ENCODE results near the gene STK24.
A peak's percentile ranks its signal among the peaks of the same experiment; 100 is the strongest.
"Not testable (repeated sequence)": the region's sequence is repeated elsewhere in the genome, so short reads cannot be mapped to it uniquely, and the experiment has no call there.

The STK24 gene

GRCh38 chr13:98576963-98577835, at the start of gene STK24:
Gene STK24, minus strand, starts transcription at chr13:98577107. Its CDS starts 321 bp downstream, at chr13:98576786.
- peak; percentile 73 for DNase-seq

DNA sequence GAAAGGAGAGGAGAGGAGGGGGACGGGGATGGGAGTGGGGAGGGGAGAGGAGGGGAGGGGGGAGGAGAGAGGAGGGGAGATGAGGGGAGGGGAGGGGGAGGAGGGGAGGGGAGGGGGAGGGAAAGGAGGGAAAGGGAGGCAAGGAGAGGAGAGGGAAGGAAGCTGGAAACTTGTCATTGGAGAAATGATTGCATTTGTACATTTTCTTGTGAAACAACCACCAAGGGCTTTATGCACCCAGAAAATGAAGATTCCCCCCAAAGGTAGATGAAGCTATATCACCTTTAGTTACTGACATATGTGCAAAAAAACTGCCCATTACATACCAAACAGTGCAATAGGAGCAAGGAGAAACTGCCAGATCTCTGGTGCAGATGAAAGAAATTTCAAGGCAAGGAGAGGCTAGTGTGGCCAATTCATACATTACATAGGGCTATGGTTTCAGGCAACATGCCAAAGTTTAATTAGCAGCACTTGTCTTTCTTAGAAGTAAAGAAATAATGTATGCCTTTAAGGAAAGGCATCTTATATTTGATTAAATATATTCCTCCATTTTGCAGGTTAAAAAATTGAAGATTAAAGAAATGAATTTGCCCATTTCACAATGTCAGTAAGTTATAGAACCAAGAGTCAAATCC, 49.5 kb upstream of the STK24 start:
- DNase-seq, result no peak

GRCh38 chr13:98624589-98624988, 47.7 kb upstream of the STK24 start:
- not testable (repeated sequence) for DNase-seq

DNA sequence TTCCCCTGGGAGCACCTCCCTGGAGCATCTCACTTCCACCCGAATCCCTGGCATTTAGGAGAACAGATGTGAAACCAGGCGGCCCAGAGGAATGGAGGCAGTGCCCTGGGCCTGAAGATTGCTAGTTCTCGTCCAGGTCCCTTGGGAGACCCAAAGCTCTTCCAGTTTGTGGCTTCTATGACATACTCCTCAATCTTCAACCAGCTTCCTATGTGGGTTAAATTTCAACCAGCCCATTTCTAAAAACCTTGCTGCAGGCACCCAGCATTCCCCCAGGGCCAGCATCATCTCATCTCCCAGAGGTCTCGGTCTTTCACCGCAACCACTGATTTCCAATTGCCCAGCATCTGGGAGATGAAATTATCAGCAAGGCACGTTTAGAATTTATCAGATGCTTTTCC, 46.0 kb upstream of the STK24 start:
- DNase-seq, result no peak

DNA sequence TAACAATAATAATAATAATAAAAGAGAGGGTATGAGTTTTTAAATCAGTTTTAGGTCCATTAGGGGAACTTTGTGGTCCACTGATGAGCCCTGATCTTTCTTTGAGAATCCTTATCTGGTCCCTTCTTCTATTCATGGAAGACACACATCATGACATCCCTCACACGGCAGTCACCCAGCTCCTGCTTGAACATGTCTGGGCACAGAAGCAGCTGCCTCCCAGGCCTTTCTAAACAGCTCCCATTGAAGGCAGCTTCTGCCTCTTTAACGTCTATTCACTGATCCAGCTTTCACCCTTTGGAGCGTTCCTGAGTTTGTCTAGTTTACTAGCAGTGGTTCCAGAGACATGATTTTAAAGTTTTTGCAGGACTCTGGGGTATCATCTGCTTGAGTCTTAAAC, 42.6 kb upstream of the STK24 start:
- DNase-seq, result no peak

DNA sequence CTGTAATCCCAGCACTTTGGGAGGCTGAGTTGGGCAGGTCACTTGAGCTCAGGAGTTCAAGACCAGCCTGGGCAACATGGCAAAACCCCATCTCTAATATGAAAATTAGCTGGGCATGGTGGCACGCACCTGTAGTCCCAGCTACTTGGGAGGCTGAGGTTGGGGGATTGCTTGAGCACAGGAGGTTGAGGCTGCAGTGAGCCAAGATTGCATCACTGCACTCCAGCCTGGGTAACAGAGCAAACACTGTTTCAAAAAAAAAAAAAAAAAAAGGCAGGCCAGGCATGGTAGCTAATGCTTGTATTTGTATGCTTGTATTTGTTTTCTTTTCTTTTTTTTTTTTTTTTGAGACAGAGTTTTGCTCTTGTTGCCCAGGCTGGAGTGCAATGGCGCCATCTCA, 38.7 kb upstream of the STK24 start:
- DNase-seq, result not testable (repeated sequence)

DNA sequence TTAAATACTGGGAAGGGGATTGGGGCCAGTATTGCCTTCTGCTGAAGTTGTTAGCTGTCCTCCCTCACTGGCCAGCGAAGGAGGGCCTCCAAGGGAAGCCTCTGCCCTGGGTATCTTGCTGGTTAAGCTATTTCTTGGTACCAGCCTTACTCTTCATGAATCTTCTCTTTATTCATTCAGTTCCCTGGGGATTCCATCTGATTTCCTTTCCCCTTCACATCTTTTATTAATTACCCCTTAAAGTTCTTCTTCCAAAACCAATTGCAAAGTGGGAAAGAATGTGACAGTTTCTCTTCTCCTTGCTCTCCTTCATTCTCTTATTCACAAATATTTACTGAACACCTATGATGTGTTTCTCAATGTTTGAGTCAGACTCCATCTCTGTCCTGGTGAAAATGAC, 36.7 kb upstream of the STK24 start:
- DNase-seq, result no peak

GRCh38 chr13:98609756-98610155, 32.8 kb upstream of the STK24 start:
- no peak for DNase-seq

DNA sequence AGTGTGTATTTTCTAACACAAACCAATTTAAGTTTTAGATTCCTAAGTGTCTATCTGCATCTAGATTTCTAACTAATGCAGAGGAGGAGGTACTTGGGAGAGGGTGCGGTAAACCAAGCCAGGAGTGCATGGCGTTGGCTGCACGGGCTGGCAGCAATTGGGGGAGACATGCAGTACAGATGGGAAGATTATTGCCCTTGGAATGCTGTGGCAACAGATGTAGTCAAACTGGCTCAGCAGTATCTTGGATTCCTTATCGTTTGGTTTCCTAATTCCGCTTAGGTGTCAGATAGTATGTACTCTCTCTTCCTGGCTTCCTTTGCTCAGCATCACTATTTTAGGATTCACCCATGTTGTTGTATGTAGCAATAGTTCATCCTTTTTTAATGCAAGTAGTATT, 29.4 kb upstream of the STK24 start:
- no peak for DNase-seq

DNA sequence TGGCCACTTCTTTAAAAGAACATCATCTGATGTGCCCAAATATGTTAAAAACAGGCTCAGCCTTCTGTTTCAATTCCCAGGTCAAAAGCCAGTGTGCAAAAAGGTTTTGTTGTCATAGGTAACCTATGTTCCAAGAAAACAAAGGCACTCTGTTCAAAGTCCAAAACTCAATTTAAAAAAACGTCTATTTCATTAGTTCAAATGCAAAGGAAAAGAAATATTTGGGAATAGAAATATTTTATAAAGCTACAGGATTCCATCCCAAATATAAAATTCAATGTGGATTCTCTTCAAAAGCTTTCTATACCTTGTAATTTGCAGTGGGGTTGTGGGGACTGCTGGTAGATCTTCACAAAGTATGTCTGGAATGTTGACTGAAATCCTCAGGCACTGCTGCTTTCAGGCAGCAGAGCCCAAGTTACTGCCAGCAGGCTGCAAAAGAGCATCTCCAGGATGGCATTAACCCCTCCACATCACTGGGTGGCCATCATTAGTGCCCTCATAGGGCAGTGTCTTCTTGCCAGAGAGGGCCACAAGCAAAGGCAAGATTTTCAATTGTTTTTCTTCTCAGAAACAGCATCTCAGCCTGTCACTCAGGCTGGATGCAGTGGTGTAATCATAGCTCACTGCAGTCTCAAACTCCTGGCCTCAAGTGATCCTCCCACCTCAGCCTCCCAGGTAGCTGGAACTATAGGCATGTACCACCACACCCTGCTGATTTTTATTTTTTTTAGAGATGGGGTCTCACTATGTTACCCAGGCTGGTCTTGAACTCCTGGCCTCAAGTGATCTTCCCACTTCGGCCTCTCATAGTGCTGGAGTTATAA, 22.8 kb upstream of the STK24 start:
- no peak for DNase-seq

DNA sequence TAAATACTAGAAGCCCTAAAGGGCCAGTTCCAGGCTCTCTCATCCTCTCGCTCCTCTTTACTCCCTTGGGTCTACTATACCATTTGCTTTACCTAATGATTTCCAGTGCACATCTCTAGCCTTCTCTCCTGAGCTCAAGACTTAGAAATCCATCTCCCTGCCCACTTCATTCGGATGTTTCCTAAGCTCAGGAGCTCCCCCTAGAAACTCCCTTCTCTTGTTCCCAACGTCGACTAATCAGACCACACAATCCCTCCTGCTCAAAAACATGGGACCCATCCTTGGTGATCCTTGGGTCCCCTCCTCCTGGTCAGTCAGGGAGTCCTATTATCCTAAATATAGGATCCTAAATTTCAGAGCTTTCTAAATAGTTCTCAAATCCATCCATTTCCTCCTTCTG, 21.1 kb upstream of the STK24 start:
- no peak for DNase-seq

DNA sequence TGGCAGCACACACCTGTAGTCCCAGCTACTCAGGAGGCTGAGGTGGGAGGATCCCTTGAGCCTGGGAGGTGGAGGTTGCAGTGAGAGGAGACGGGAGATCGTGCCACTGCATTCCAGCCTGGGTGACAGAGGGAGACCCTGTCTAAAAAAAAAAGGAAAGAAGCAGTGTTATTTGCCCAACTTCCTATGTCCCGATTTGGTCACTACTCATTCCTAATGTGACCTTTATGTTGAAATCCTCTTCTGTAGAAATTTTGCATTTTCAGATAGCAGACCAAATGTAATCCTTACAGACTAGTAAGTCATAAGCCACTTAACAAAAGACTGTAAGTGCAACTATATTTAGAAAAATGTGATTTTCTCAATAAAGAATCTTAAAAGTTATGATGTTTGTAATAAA, 18.2 kb upstream of the STK24 start:
- DNase-seq, result no peak

DNA sequence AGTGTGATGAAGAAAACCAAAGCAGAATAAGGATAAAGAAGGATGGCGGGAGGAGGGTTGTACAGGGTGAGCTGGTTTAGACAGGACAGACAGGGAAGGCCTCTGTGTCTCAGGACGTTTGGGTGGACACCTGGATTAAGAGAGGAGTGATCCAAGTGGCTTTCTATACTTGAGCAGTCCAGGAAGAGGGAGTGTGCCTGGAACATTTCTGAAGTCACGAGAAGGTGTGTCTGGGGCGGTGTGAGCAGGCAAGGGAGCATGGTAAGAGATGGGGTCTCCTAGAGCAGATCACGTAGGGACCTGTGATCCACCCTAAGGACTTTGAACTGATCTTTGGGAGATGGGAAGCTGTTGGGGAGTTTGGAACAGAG, 15.4 kb upstream of the STK24 start:
- no peak for DNase-seq

DNA sequence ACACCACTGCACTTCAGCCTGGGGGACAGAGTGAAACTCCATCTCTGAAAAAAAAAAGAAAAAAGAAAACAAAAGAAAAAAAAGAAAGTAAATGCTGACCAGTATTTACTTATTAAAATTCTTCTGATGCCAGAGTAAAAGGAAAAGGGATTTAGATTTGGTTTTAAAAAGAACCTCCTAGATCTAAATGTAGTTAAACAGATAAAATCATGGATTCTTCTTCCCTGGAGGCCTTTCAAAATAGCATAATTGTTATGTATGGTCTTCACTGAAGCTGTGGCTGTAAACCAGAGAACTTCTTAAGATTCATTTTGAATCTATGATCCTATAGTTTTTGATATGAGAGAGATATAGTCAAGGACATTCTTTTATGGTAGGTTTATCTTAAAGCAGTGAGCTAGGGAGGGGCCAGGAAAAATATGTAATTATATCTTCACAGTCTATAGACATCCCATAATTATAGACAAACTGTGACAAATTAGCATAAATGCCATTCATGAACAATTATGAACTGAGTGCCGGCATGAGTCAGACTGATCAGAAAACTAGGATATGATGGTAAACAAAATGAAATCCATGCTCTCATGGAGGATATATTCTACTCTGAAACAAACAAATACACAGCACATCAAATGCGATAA, 14.9 kb upstream of the STK24 start:
- no peak for DNase-seq

GRCh38 chr13:98590471-98590870, 13.6 kb upstream of the STK24 start:
- not testable (repeated sequence) for DNase-seq

- DNase-seq, result not testable (repeated sequence)
Observed at GRCh38 chr13:98589516-98589915, 12.6 kb upstream of the STK24 start.

DNA sequence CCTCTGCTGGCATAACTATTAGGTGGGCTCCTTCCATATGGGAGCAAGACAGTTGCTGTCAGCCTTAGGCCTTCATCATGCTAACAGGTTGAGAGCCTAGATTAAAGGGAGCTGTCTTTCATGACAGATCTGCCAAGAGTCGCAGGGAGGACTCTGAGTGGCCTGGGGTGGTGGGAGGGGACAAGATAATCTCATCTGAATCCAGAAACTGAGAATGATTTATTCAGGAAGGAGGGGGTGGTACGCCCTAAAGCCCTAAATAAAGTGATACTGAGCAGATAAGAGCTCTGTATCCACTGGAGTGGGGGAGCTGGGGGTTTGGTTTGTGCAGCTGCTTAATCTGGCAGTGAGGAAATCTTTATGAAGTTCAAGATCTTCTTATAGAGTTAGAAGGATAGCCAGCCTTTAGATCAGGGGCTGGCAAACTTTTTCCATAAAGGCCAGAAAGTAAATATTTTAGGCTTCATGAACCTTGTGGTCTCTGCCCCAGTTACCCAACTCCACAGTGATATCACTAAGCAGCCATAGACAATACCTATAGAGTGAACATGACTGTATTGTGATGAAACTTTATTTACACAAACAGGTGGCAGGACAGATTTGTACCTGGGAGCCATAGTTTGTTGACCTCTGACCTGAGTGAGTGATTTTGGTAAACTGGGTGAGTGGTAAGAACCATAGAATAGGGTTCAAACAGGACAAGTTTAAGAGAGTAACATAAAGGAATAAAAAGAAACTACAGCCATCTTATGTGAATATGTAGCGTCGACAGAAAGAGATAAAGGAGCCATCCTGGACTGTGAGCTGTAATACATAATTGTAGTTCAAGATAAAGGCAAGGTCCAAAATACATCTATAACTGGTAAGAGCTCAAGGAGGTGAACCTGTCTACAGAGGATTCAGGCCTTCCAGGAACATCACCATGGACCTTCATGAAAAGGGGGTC, 9.8 kb upstream of the STK24 start:
- DNase-seq, result no peak

DNA sequence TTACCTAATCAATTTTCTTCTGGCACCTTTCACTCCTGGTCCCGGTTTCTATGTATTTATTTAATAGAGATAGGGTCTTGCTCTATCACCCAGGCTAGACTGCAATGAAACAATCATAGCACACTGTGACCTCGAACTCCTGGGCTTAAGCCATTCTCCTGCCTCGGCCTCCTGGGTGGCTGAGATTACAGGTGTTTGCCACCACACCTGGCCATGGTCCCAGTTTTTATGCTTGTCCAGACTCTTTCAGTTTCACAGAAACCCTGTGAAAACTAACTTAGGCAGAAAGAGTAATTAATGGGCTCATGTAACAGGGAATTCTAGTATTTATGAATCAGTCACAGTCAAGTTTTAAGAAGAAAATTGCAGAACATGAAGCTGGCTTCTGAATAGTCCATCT, 9.0 kb upstream of the STK24 start:
- DNase-seq, result no peak

DNA sequence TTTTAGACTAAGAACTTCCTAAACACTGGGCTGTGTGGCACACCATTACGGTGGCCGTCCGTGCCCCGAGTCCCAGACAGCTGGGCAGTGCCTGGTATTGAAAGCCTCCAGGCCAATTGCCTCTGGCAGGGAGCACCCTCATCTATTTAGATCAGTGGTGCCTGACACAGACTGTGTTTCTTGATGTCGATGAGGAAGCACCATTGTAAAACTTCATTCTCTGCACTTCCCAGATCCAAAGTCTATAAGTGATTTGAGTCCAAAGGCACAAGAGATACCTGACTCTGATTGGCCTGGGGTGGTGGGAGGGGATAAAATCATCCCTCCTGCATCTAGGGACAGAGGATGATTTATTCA, 8.5 kb upstream of the STK24 start:
- DNase-seq, result no peak

DNA sequence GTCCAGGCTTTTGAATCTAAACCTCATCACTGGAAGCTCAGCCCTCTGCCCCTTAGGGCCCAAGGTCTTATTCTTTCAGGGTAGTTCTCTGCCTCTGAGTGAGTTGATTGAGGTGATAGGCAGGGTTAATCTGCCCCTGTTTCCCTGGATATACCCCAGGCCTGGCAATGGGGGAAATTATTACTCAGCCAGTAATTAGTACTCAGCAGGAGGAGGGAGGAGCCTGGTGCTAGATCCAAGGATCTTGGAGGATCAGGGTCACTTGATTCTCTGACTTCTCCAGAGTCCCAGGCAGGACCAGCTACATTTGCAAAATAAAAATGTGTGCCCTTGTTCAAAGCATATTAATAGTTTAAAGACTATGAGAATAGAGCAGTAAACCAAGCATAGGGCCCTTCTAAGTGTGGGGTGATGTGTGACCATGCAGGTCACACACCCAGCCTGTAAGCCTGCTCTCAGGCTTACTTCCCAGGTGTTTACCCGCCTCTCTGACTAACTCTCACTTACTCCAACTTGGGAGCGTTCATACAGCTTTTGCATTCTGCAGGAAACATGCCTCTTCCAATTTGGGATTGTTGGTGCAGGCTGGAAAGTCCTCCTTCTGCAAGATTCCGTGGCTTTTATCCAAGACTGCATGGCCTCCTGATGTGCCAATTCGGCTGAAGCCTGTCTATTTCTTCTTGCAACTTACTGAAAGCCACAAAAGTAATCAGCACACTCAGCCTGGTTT, 7.9 kb upstream of the STK24 start:
- no peak for DNase-seq

GRCh38 chr13:98582947-98583346, 6.0 kb upstream of the STK24 start:
- no peak for DNase-seq
